Testis (tissue), 3 donors: ENCODE measurements around the gene NANOG. TPM values are rescaled to one million over a fixed set of nuclear protein-coding genes. Genes with fewer than 3 reads are reported as not detected.
"Not testable (repeated sequence)": the region's sequence is repeated elsewhere in the genome, so short reads cannot be mapped to it uniquely, and the experiment has no call there.

Experiments used
- DNase-seq: peaks from one replicate; pipeline ENCODE4 v3.0.0-alpha.2; 2019
- H3K27ac ChIP-seq, 2 donors: fragments of 200-600 bp; sonication (generic); one replicate each; pipeline ENCODE4 v1.5.1; 2019
- H3K27me3 ChIP-seq: fragments of 200-600 bp; sonication (generic); one replicate; pipeline ENCODE4 v1.5.1; 2019
- H3K36me3 ChIP-seq: fragments of 200-600 bp; sonication (generic); one replicate; pipeline ENCODE4 v1.5.1; 2017; ENCODE audit warnings: low read depth; ENCODE audit errors: missing control alignments
- H3K4me1 ChIP-seq: fragments of 200-600 bp; sonication (generic); one replicate; pipeline ENCODE4 v1.5.1; 2019
- H3K4me3 ChIP-seq, 2 donors: fragments of 200-600 bp; sonication (generic); one replicate each; pipeline ENCODE4 v1.5.1; 2017 to 2019
- H3K9me3 ChIP-seq: fragments of 200-600 bp; sonication (generic); one replicate; pipeline ENCODE4 v1.5.1; 2017
- POLR2A ChIP-seq: fragments of 450-650 bp; IDR thresholded peaks from one replicate; pipeline ENCODE4 v1.6.1; 2017; ENCODE audit warnings: antibody characterized with exemption, mild to moderate bottlenecking, moderate library complexity
- WGBS, 2 donors: methylation state at CpG; one replicate each; pipeline ENCODE4 v1.1.5; 2018; 5-methylcytosine and 5-hydroxymethylcytosine counted together
- intact Hi-C: fragments of 100-400 bp; cut with DNase I; formaldehyde crosslinking; loops from one replicate; pipeline ENCODE4 v1.15.1; 2023; ENCODE audit warnings: low total_unique reads
- polyA plus RNA-seq: library from polyadenylated mRNA; stranded (reverse); fragments of 350-450 nt; fragmentation: Illumina TruSeq; extraction: RNeasy Lipid Tissue Mini Kit (QIAGEN cat#74804); gene quantifications from one replicate; pipeline ENCODE4 v1.2.3, GENCODE V29; 2014; ENCODE audit warnings: low read depth, low replicate concordance; ENCODE audit not compliant: insufficient read depth
- total RNA-seq, 2 donors: library from RNA; depleted of rRNA; stranded (reverse); fragments of >200 nt; gene quantifications; one replicate each; pipeline ENCODE4 v1.2.3, GENCODE V29; 2016
- TF ChIP-seq, protein P1 (sequence below), 3 experiments: fragments of 450-650 bp in 2 of 3; fragments of 200-600 bp in 1 of 3; sonication (generic) in 1 of 3; IDR thresholded peaks; one replicate each; pipeline ENCODE4 v1.5.1; 2016 to 2019; ENCODE audit warnings: antibody characterized with exemption in 3 of 3, mild to moderate bottlenecking in 2 of 3, moderate library complexity in 1 of 3

NANOG gene
- total and polyA plus RNA-seq, 3 donors from 2014 or later, result 0.29 to 1.1 (median 0.50) TPM

DNA sequence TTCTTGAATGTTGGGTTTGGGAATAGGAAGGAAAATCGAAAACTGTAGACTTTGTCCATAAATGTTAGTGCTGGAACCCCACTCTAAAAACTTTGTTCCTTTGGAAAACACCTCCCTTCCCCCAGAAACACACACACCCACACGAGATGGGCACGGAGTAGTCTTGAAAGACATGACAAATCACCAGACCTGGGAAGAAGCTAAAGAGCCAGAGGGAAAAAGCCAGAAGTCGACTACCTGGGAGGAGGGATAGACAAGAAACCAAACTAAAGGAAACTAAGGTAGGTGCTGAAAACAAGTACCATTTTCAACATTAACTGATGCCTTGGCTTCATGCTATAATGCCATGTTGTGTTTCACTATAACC is 925 bp upstream of the NANOG start:
- no peak for DNase-seq
- WGBS, 2 donors, result 29 to 33% methylated on average over 4 of the region's 4 CpGs
- no peak for TF ChIP-seq POLR2A
- TF ChIP-seq, protein P1, sequence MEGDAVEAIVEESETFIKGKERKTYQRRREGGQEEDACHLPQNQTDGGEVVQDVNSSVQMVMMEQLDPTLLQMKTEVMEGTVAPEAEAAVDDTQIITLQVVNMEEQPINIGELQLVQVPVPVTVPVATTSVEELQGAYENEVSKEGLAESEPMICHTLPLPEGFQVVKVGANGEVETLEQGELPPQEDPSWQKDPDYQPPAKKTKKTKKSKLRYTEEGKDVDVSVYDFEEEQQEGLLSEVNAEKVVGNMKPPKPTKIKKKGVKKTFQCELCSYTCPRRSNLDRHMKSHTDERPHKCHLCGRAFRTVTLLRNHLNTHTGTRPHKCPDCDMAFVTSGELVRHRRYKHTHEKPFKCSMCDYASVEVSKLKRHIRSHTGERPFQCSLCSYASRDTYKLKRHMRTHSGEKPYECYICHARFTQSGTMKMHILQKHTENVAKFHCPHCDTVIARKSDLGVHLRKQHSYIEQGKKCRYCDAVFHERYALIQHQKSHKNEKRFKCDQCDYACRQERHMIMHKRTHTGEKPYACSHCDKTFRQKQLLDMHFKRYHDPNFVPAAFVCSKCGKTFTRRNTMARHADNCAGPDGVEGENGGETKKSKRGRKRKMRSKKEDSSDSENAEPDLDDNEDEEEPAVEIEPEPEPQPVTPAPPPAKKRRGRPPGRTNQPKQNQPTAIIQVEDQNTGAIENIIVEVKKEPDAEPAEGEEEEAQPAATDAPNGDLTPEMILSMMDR (IDR thresholded peaks at IDR 0.05), result no peak

GRCh38 chr12:7793211-7793610 is 4.0 kb downstream of the NANOG start:
- Histone ChIP-seq H3K4me1 (no peaks in the 10 kb centered on the region), H3K9me3 (no peaks in the 10 kb centered on the region), H3K27me3 (no peaks in the 10 kb centered on the region), H3K36me3 (no peaks in the 10 kb centered on the region), H3K4me3 (no peak overlapping the region), H3K27ac (no peak overlapping the region)
- TF ChIP-seq, protein P1 (IDR thresholded peaks at IDR 0.05), result no peak
- TF ChIP-seq POLR2A, result no peak
- WGBS, 2 donors, result 67 to 70% methylated on average over 3 of the region's 3 CpGs
- intact Hi-C loops, result no loop called here
- DNase-seq, result no peak

More for the DNA sequence above, 925 bp upstream of the NANOG start:
- Histone ChIP-seq H3K9me3 (no peaks in the 10 kb centered on the region), H3K27ac (no peak overlapping the region), H3K36me3 (no peaks in the 10 kb centered on the region), H3K27me3 (no peaks in the 10 kb centered on the region), H3K4me3 (no peak overlapping the region), H3K4me1 (no peaks in the 10 kb centered on the region)
- intact Hi-C loops, result no loop called here

GRCh38 chr12:7797269-7797668 is 8.1 kb downstream of the NANOG start:
- H3K9me3 ChIP-seq, intact Hi-C loops, H3K27me3 ChIP-seq, H3K27ac ChIP-seq, H3K4me3 ChIP-seq, DNase-seq, H3K36me3 ChIP-seq, H3K4me1 ChIP-seq: not testable (repeated sequence)
- 94 to 100% methylated on average over 7 of the region's 7 CpGs for WGBS, 2 donors

GRCh38 chr12:7797698-7798398 is 8.6 kb downstream of the NANOG start:
- Histone ChIP-seq H3K36me3 (no peaks in the 10 kb centered on the region), H3K4me1 (no peaks in the 10 kb centered on the region), H3K27me3 (no peaks in the 10 kb centered on the region), H3K4me3 (no peak overlapping the region), H3K9me3 (no peaks in the 10 kb centered on the region), H3K27ac (no peak overlapping the region)
- TF ChIP-seq POLR2A, result no peak
- TF ChIP-seq, protein P1 (IDR thresholded peaks at IDR 0.05), result no peak
- no peak for DNase-seq
- 66 to 70% methylated on average over 12 of the region's 12 CpGs for WGBS, 2 donors
- intact Hi-C loops, result no loop called here

- H3K4me3 ChIP-seq, H3K27ac ChIP-seq, intact Hi-C loops, H3K9me3 ChIP-seq, H3K27me3 ChIP-seq, DNase-seq, H3K4me1 ChIP-seq, H3K36me3 ChIP-seq: not testable (repeated sequence)
- WGBS, 2 donors, result 64 to 65% methylated on average over 1 of the region's 4 CpGs
These were observed 9.6 kb downstream of the NANOG start for GRCh38 chr12:7798750-7799308.

GRCh38 chr12:7801460-7801859 is 12.3 kb downstream of the NANOG start:
- Histone ChIP-seq H3K27ac (no peak overlapping the region), H3K27me3 (no peaks in the 10 kb centered on the region), H3K4me1 (no peaks in the 10 kb centered on the region), H3K9me3 (no peaks in the 10 kb centered on the region), H3K36me3 (no peaks in the 10 kb centered on the region), H3K4me3 (no peak overlapping the region)
- TF ChIP-seq POLR2A, result no peak
- TF ChIP-seq, protein P1 (IDR thresholded peaks at IDR 0.05), result no peak
- no peak for DNase-seq
- WGBS, 2 donors, result 57 to 63% methylated on average over 4 of the region's 4 CpGs
- intact Hi-C loops, result no loop called here

DNA sequence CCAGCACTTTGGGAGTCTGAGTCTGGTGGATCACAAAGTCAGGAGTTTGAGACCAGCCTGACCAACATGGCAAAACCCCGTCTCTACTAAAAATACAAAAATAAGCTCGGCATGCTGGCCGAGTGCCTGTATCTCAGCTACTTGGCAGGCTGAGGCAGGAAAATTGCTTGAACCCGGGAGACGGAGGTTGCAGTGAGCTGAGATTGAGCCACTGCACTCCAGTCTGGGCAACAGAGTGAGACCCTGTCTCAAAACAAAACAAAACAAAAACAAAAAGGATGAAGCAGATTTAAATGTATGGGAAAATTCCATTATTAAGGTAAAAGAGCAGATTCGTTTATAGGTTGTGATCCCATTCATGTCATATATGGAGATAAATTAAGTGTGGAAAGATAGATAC is 17.1 kb downstream of the NANOG start:
- DNase-seq, H3K27ac ChIP-seq, H3K9me3 ChIP-seq, H3K36me3 ChIP-seq, H3K27me3 ChIP-seq, intact Hi-C loops, H3K4me3 ChIP-seq, H3K4me1 ChIP-seq: not testable (repeated sequence)
- 58 to 68% methylated on average over 6 of the region's 6 CpGs for WGBS, 2 donors
